ENCODE results near the gene GPR37L1. TPM values are rescaled to one million over a fixed set of nuclear protein-coding genes. Genes with fewer than 3 reads are reported as not detected.

The GPR37L1 gene
- total and polyA plus RNA-seq, 2 of the 8 experiments (the other 6 are each of a cell fraction or from before 2014, with no cell fraction given), result 0.13 to 0.23 TPM

DNA sequence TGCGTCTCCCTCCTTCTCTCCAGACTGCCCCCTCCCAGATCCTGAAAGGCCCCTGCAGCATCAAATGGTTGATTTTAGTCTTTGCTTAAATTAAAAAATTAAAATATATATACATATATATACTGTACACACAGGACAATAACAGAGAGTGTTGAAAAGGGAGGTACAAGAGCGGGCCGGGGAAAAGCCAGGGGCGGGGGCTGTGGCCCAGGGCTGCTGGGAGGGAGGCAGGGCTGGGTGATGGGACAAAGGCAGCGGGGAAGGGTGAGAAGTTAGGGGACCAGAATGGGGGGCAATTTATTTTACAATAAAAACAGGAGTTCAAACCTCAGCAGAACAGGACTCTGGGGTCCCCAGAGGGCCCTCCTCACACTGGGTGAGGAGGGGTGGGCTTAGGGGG is 11.3 kb downstream of the GPR37L1 start:
- Histone ChIP-seq H2BK15ac (ENCODE audit: low read length) (no peak overlapping the region), H3K23ac (ENCODE audit: insufficient read length) (no peak overlapping the region), H3K4me3 (ENCODE audit: extremely low read depth in 1 of 4, insufficient read depth in 2 of 4, low read depth in 3 of 4, low read length in 4 of 4) (no peak overlapping the region), H3K23me2 (ENCODE audit: low read depth, low read length) (no peaks in the 10 kb centered on the region), H3K36me3 (ENCODE audit: control insufficient read depth in 2 of 4, insufficient read depth in 4 of 4, low read length in 3 of 4) (peaks cover 3 to 32% (median 10%) of the 10 kb centered on the region in 4 experiments; a peak in 5 of 8 replicates), H3K4ac (replicated peaks; ENCODE audit: insufficient read length, low read depth, low read length) (no peak overlapping the region), H3K27ac (ENCODE audit: low read depth, low read length) (no peak overlapping the region), H3K79me2 (ENCODE audit: control insufficient read depth in 1 of 2, insufficient read depth in 2 of 2, low read length in 2 of 2) (peaks cover 0 to 9% of the 10 kb centered on the region in 2 experiments; a peak in 2 of 4 replicates), H2BK12ac (ENCODE audit: low read depth, low read length) (no peak overlapping the region), H4K8ac (ENCODE audit: extremely low read depth, insufficient read depth, low read length) (no peak overlapping the region; the same call in 1 of the 2 replicates), H4K91ac (replicated peaks; ENCODE audit: insufficient read length, low read length) (no peak overlapping the region), H3K14ac (ENCODE audit: insufficient read length) (no peak overlapping the region), H3K9ac (replicated peaks in 1 of 4; ENCODE audit: extremely low read depth in 1 of 4, low read depth in 3 of 4, low read length in 3 of 4) (no peak overlapping the region), H2BK5ac (ENCODE audit: low read depth, low read length) (no peak overlapping the region), H3K18ac (ENCODE audit: extremely low read depth, low read length) (no peak overlapping the region), H2AK5ac (ENCODE audit: low read depth, low read length) (no peak overlapping the region), H3K27me3 (replicated peaks in 1 of 4; ENCODE audit: control insufficient read depth in 3 of 4, extremely low read depth in 1 of 4, insufficient read depth in 3 of 4, low read length in 3 of 4) (no peaks in the 10 kb centered on the region; a peak in 1 of 7 replicates), H3K79me1 (ENCODE audit: low read depth, low read length) (no peaks in the 10 kb centered on the region), H3K4me1 (replicated peaks in 1 of 4; ENCODE audit: control insufficient read depth in 3 of 4, insufficient read depth in 4 of 4, low read length in 3 of 4) (peaks cover 0 to 11% (median 4%) of the 10 kb centered on the region in 4 experiments; a peak in 3 of 7 replicates), H2BK120ac (replicated peaks; ENCODE audit: low read depth, low read length) (no peak overlapping the region), H4K5ac (ENCODE audit: insufficient read length, low read depth, low read length) (no peak overlapping the region), H3K9me3 (ENCODE audit: insufficient read depth in 2 of 2, low read depth in 1 of 2, low read length in 1 of 2) (no peaks in the 10 kb centered on the region), H3K56ac (replicated peaks; ENCODE audit: insufficient read length, low read depth, low read length) (no peak overlapping the region), H3K4me2 (ENCODE audit: insufficient read depth in 1 of 2, low read depth in 2 of 2, low read length in 2 of 2) (no peak overlapping the region), H2BK20ac (ENCODE audit: low read length) (no peak overlapping the region), H4K20me1 (replicated peaks in 1 of 2; ENCODE audit: control insufficient read depth in 1 of 2, insufficient read depth in 2 of 2, low read length in 2 of 2) (peaks cover 0 to 8% of the 10 kb centered on the region in 2 experiments), H2AFZ (ENCODE audit: low read length) (no peak overlapping the region)
- TF ChIP-seq HDAC6 (IDR thresholded peaks at IDR 0.05; ENCODE audit: low read depth, low read length), result no peak
- no peak for TF ChIP-seq NANOG (IDR thresholded peaks at IDR 0.05; ENCODE audit: insufficient read depth, low read depth, low read length, poor library complexity, severe bottlenecking)
- TF ChIP-seq BRCA1 (IDR thresholded peaks at IDR 0.05; ENCODE audit: low read depth, low read length), result no peak
- no peak for TF ChIP-seq SIX5 (IDR thresholded peaks at IDR 0.05; ENCODE audit: low read depth, low read length)
- no peak for TF ChIP-seq MAFK (IDR thresholded peaks at IDR 0.05; ENCODE audit: low read depth, low read length)
- no peak for TF ChIP-seq KDM4A (IDR thresholded peaks at IDR 0.05; ENCODE audit: low read depth, low read length, severe bottlenecking)
- no peak for TF ChIP-seq BACH1 (IDR thresholded peaks at IDR 0.05; ENCODE audit: low read length)
- TF ChIP-seq, protein P1, sequence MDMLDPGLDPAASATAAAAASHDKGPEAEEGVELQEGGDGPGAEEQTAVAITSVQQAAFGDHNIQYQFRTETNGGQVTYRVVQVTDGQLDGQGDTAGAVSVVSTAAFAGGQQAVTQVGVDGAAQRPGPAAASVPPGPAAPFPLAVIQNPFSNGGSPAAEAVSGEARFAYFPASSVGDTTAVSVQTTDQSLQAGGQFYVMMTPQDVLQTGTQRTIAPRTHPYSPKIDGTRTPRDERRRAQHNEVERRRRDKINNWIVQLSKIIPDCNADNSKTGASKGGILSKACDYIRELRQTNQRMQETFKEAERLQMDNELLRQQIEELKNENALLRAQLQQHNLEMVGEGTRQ (IDR thresholded peaks at IDR 0.05; ENCODE audit: low read length), result no peak
- FAIRE-seq (no peak), DNase-seq (ENCODE audit: low read depth in 1 of 2, low spot score in 2 of 2) (no peak)
- 92% methylated on average over 5 of the region's 5 CpGs; no CpG with 5 or more reads in 1 of the 2 experiments for WGBS, 2 experiments (ENCODE audit: extremely low coverage in 1 of 2, insufficient coverage in 1 of 2, insufficient read length in 1 of 2, insufficient replicate concordance in 2 of 2, low coverage in 1 of 2, low lambda C conversion rate in 2 of 2, missing lambda C conversion rate in 1 of 2)
- POLR2A ChIA-PET (ENCODE audit: partially characterized antibody), result interaction anchor here (1.1 to 1.6 kb wide), 2 partner anchors 11 to 126 kb away, joined by 4 to 5 read pairs; partner anchors contain the start of gene GPR37L1
- CTCF ChIA-PET (ENCODE audit: partially characterized antibody), result interaction anchor here (0.5 to 29.2 kb wide), 15 partner anchors 9 to 193 kb away, joined by 3 to 1014 read pairs (median 4); partner anchors contain the start of genes ELF3 and GPR37L1
